Activated naive CD4-positive, alpha-beta T cell treated with anti-CD3 and anti-CD28 coated beads, Interleukin-2, amount 10 ng/mL, durations not matched to agents 5 hours and 36 hours (primary cell): ENCODE data around the gene OR10S1. TPM values are rescaled to one million over a fixed set of nuclear protein-coding genes. Genes with fewer than 3 reads are reported as not detected.

ENCODE experiments used
- total RNA-seq, 2 experiments: library from RNA; stranded (reverse); gene quantifications; one replicate each; pipeline ENCODE4 v1.2.3, GENCODE V29; 2021

Gene OR10S1
- total RNA-seq, result not detected

DNA sequence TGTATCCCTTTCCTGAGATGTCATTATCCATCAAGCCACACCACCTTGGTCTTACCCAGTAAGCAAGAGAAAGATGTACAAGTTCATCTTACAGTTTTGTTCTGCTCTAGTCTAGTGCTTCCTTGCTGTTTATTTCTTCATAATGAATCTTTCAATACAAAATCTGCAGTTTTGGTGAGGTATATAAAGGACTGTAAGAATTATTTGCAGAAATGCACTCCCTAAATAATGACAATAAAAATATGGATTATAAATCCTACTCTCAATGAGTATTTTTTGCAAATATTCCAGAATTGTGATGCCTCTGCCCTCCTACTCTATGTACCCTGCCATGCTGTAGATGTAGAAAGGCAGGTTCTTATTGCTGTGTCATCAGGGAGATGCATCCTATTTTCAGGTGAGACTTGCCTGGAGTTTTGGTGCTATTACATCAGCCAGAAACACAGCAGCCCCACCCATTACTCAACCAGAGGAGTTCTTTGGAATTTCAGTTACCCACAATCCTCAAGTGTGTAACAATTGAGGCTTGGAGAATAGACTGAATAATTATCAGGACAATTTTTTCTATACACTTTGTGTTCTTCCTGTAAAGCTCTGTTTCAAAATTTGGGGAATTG is at the start of gene OR10S1:
Gene OR10S1 (minus strand): TSS at position 51 of the 617 bp plus-strand sequence. CDS start 117 bp downstream, outside the sequence.

GRCh38 chr11:124026498-124026897 is 48.9 kb upstream of the OR10S1 start, which contains the start of gene OR10G8:
OR10G8 (plus strand) TSS chr11:124026798; CDS start chr11:124029623, 2,825 bp downstream.

DNA sequence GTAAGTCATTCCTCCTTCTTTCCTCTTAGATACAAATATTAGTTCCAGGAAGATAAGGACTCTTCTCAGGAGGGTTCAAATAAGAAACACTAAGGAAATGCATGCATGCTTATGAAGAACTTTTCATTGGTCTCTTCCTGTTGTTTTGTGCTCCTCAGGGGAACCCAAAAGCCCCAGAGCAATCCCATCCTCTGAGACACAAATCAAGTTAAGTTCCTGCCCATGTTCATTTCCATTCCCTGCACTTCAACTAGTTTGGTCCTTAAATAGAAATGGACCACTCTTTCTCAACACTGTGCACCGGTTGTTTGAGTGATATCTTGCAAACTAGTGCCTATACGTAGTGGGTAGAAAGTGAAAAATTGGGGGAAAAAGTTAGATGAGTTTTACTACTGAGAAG is 35.1 kb upstream of the OR10S1 start, which contains the start of gene OR10G4:
Gene OR10G4 (plus strand): TSS at position 301 of the 400 bp plus-strand sequence. CDS start 2,578 bp downstream, outside the sequence.

DNA sequence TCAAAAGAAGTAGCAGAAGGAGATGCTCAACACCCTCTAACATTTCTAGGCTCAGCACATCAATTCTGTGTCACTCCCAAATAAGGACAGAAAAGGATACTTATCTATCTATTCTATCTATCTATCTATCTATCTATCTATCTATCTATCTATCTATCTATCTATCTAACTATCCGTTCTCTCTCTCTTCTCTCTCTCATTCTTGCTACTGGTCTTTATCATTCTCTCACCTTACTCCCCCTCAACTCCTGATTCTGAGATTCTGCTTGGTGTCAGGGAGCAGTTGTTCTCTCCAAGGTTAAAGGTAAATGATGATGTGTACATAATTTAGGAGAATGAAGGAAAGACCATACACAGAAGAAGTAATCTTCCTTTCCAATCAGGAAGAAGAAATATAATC is 17.5 kb upstream of the OR10S1 start, which contains the start of gene OR10G6:
Gene OR10G6 (minus strand): TSS at position 43 of the 400 bp plus-strand sequence. CDS start 0 bp downstream, at position 43.

DNA sequence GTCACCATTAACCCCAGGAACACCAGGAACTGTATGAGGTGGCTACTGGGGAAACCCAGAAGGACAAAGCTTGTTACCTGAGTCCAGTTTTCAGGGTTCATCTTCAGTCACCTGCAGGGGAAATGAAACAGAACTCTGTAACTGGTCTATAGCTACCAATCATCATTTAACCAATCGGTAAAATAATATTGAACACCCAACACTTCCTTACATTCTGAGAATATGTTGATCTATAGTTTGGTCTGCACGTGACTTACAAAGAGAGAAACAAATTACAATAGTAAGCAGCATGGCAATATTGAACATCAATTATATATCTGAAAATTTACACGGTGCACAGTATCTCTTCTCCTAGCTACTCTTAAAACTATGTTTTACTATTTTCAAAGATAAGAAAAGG is 33.8 kb downstream of the OR10S1 start, which contains the start of gene OR6T1:
Gene OR6T1 (minus strand): TSS at position 101 of the 400 bp plus-strand sequence. CDS start 0 bp downstream, at position 101.

GRCh38 chr11:123939317-123939716 is 38.3 kb downstream of the OR10S1 start, which contains the start of gene OR4D5:
OR4D5 (plus strand) TSS chr11:123939617; CDS start chr11:123939617, 0 bp downstream.

Other genes starting within 250 kb of the OR10S1 start
- gene ZNF202, start 236.1 kb downstream of the OR10S1 start, total RNA-seq, result 10 to 100 TPM; 14.3 to 15.6 TPM
- gene OR6X1, start 223.3 kb downstream of the OR10S1 start, total RNA-seq, result not detected
- not detected for gene OR6M1, start 171.4 kb downstream of the OR10S1 start, total RNA-seq
- not detected for gene TMEM225, start 92.1 kb downstream of the OR10S1 start, total RNA-seq
- gene OR8D4, start 75.6 kb downstream of the OR10S1 start, total RNA-seq, result not detected
- gene OR4D5, start 38.2 kb downstream of the OR10S1 start, total RNA-seq, result not detected
- not detected for gene OR6T1, start 33.9 kb downstream of the OR10S1 start, total RNA-seq
- not detected for gene OR10G6, start 17.4 kb upstream of the OR10S1 start, total RNA-seq
- gene OR10G4, start 35.2 kb upstream of the OR10S1 start, total RNA-seq, result not detected
- not detected for gene OR10G9, start 45.2 kb upstream of the OR10S1 start, total RNA-seq
- not detected for gene OR10G8, start 49.0 kb upstream of the OR10S1 start, total RNA-seq
- gene OR10G7, start 63.5 kb upstream of the OR10S1 start, total RNA-seq, result not detected
- 1 to 10 TPM; 6.5 to 6.8 TPM for gene VWA5A, start 137.7 kb upstream of the OR10S1 start, total RNA-seq
- gene OR10D3, start 205.6 kb upstream of the OR10S1 start, total RNA-seq, result not detected